Eye (tissue), 1 donor: ENCODE measurements around the gene SGCE.
A peak's percentile ranks its signal among the peaks of the same experiment; 100 is the strongest.
"Not testable (repeated sequence)": the region's sequence is repeated elsewhere in the genome, so short reads cannot be mapped to it uniquely, and the experiment has no call there.

ENCODE experiments used
- DNase-seq: peaks from one replicate; pipeline ENCODE4 v3.0.0-alpha.2; 2015

SGCE gene, protein sequence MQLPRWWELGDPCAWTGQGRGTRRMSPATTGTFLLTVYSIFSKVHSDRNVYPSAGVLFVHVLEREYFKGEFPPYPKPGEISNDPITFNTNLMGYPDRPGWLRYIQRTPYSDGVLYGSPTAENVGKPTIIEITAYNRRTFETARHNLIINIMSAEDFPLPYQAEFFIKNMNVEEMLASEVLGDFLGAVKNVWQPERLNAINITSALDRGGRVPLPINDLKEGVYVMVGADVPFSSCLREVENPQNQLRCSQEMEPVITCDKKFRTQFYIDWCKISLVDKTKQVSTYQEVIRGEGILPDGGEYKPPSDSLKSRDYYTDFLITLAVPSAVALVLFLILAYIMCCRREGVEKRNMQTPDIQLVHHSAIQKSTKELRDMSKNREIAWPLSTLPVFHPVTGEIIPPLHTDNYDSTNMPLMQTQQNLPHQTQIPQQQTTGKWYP

GRCh38 chr7:94655848-94656657 is at the start of gene SGCE:
Gene SGCE, minus strand, starts transcription at chr7:94656133. Its CDS starts 35 bp downstream, at chr7:94656098.
- peak; percentile 93 for DNase-seq

DNA sequence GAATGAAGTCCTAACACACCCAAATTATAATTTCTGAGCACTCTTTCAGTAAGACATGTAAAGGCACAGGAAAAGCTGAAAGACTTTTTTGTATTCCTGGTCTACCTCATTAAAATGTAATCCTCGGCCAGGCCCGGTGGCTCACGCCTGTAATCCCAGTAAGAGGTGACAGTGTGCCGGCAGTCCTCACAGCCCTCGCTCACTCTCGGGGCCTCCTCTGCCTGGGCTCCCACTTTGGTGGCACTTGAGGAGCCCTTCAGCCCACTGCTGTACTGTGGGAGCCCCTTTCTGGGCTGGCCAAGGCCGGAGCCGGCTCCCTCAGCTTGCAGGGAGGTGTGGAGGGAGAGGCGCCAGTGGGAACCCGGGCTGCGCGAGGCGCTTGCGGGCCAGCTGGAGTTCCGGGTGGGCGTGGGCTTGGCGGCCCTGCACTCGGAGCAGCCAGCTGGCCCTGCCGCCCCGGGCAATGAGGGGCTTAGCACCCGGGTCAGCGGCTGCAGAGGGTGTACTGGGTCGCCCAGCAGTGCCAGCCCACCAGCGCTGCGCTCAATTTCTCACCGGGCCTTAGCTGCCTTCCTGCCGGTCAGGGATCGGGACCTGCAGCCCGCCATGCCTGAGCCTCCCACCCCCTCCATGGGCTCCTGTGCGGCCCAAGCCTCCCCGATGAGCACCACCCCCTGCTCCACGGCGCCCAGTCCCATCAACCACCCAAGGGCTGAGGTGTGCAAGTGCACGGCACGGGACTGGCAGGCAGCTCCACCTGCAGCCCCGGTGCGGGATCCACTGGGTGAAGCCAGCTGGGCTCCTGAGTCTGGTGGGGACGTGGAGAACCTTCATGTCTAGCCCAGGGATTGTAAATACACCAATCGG is 49.5 kb upstream of the SGCE start:
- DNase-seq: not testable (repeated sequence)

GRCh38 chr7:94701555-94701973 is 45.6 kb upstream of the SGCE start:
- DNase-seq: peak; percentile 46

DNA sequence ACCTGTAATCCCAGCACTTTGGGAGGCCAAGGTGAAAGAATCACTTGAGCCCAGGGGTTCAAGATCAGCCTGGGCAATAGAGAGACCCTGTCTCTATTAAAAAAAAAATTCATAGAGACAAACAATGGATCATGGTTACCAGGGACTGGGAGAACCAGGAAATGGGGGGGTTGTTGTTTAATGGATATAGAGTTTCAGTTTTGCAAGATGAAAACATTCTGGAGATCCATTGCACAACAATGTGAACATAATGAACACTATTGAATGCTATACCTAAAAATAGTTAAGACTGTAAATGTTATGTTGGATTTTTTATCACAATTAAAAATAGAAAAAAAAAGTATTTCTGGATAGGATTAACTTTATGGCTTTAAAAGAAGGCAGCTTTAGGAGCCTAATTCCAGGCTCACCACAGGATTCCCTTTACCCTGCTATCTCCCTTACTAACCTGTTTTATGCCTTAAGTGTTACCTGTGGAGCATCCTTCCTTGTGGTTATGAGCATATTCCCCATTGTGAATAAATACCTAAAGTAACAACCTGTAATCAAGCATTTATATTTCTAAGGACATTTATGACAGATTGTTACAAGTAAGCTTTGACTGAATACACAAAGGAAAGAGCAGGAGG is 45.1 kb upstream of the SGCE start:
- no peak for DNase-seq

GRCh38 chr7:94698275-94698674 is 42.3 kb upstream of the SGCE start:
- DNase-seq: no peak

DNA sequence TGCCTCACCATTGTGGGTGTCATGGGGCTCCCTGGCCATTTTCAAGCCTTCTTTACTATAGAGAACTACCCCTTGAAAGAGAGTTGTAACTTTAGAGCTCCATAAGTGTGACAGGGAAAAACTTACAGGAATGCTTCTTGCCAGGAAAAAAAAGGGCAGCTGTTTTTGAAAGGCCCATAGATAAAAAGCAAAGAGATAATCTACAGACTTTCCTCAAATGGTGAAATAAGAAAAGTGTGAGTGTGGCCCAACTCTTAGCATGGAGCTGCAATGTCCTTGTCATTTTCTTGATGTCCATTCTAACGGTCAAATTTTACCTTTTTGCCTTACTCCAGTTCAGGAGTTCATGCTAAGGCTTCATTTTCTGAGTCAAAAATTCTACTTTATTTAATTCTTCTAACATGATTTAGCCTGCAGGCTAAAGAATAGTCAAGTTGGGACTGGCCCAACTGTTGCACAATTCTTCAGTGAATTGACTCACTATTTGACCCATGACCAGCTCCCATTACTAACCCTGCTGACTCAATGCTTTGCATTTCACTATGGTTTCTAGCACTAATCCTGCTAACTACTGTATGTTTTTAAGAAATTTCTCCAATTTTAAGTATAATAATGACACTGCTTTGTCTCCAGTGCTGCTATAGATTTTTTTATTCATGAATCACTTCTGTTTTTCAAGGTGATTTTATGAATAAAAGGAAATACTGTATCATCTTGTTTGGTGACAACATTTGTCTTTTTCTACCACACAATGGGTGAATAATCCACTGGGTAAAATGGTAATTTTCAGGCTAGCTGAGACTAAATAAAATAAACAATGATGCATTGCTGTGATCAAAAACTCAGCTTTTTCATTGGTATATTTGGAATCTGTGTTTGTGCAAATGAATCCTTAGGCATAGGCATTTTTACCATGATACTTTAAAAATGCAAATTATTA is 41.4 kb upstream of the SGCE start:
- DNase-seq: no peak

- DNase-seq: no peak
Observed at GRCh38 chr7:94687810-94688209, 31.9 kb upstream of the SGCE start.

- DNase-seq: no peak
Observed at GRCh38 chr7:94687076-94687475, 31.1 kb upstream of the SGCE start.

GRCh38 chr7:94683066-94683465 is 27.1 kb upstream of the SGCE start:
- DNase-seq: no peak

- no peak for DNase-seq
Observed at GRCh38 chr7:94679358-94679757, 23.4 kb upstream of the SGCE start.

DNA sequence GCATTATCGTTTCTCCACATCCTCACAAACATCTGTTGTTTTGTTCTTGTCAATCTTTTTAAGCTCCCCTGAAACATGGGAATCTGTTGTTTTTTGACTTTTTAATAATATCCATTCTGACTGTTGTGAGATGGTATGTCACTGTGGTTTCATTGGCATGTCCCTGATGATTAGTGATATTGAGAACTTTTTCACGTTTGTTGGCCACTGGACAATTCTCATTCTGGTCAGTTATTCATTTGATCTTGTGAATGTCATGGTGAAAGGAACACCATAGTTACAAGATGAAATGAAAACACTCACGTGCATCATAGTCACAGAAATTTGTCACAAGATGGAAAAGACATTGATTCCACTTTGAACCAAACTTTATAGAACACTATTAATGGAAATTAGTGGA is 20.5 kb upstream of the SGCE start:
- DNase-seq: no peak

DNA sequence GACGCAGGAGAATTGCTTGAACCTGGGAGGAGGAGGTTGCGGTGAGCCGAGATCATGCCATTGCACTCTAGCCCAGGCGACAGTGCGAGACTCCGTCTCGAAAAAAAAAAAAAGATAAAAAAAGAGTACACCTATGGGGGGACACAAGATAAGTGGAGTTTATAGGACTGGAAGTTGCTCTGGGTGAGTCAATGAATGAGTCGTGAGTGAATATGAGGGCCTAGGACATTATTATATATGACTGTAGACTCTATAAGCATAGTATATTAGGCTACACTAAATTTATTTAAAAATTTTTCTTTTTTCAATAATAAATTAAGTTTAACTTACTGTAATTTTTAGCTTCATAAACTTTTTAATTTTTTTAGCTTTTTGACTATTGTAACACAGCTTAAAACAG is 19.4 kb upstream of the SGCE start:
- no peak for DNase-seq

- no peak for DNase-seq
Observed at GRCh38 chr7:94671444-94672235, 15.7 kb upstream of the SGCE start.

DNA sequence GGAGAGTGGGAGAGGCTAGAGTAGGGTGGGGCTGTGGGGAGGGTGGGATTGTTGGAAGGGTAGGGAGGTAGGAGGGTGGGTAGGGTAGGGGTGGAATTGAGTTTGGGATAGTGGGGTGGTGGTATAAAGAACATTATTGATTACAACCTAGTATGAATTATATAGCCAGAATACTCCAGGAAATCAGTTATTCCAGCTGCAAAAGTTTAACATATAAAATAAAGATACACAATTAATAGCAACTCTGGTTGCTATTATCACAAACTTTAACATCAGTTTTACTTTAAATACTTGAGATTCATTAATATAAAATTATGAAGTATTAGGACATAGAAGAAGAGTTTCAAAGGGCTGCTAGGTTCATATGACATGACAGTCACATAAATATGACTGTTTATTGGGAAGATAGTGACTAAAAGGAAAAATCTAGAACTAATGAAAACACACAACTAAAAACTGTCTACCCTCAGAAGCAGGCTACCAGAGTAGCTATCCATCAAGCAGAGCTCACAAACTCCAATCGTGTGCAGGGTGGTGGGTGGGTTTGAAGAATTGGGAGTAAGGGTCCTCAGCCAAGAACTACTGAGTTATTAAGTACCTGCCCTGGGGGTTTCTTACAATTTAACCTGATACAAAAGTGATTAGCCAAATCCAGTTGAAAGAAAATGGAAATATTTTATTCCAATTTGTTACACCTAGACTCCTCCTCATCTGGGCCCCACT is 14.0 kb upstream of the SGCE start:
- DNase-seq: no peak

GRCh38 chr7:94666879-94667587 is 11.1 kb upstream of the SGCE start:
- DNase-seq: no peak

DNA sequence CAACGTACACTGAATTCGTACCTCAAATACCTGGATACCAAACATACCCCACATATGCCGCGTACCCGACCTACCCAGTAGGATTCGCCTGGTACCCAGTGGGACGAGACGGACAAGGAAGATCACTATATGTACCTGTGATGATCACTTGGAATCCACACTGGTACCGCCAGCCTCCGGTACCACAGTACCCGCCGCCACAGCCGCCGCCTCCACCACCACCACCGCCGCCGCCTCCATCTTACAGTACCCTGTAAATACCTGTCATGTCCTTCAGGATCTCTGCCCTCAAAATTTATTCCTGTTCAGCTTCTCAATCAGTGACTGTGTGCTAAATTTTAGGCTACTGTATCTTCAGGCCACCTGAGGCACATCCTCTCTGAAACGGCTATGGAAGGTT is 9.5 kb upstream of the SGCE start:
- no peak for DNase-seq

DNA sequence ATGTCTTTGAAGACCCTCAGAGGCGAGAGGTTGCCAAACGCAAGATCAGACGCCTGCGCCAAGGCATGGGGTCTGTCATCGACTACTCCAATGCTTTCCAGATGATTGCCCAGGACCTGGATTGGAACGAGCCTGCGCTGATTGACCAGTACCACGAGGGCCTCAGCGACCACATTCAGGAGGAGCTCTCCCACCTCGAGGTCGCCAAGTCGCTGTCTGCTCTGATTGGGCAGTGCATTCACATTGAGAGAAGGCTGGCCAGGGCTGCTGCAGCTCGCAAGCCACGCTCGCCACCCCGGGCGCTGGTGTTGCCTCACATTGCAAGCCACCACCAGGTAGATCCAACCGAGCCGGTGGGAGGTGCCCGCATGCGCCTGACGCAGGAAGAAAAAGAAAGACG is 8.1 kb upstream of the SGCE start:
- DNase-seq: no peak

- no peak for DNase-seq
Observed at GRCh38 chr7:94662548-94662947, 6.6 kb upstream of the SGCE start.

GRCh38 chr7:94660006-94660405 is 4.1 kb upstream of the SGCE start:
- DNase-seq: no peak
